Measurements from ENCODE around the gene FBN1. TPM values are rescaled to one million over a fixed set of nuclear protein-coding genes. Genes with fewer than 3 reads are reported as not detected.

FBN1 gene
- total RNA-seq, 1 donor from 2014 or later, result 78.8 TPM

GRCh38 chr15:48578965-48579364 is 66.5 kb downstream of the FBN1 start:
- H3K4me3 ChIP-seq, result no peak overlapping the region
- Mint-ChIP-seq H3K36me3 (no peaks in the 10 kb centered on the region), H3K4me1 (peaks cover 14% of the 10 kb centered on the region), H3K27ac (no peak overlapping the region), H3K27me3 (ENCODE audit: insufficient read depth, low read depth) (no peaks in the 10 kb centered on the region), H3K4me3 (no peak overlapping the region), H3K9me3 (no peaks in the 10 kb centered on the region)
- H3K9ac ChIP-seq, result no peak overlapping the region
- no peak overlapping the region for H3K27ac ChIP-seq
- H3F3A ChIP-seq (ENCODE audit: low read depth), result no peaks in the 10 kb centered on the region
- no peak overlapping the region for H2AFZ ChIP-seq (replicated peaks)
- no peak overlapping the region for H3K4me2 ChIP-seq
- no peaks in the 10 kb centered on the region for H4K20me1 ChIP-seq (ENCODE audit: low read depth)
- no peaks in the 10 kb centered on the region for H3K27me3 ChIP-seq
- no peaks in the 10 kb centered on the region for H3K79me2 ChIP-seq (ENCODE audit: low read depth)
- H3K36me3 ChIP-seq, result no peaks in the 10 kb centered on the region
- TF ChIP-seq EZH2 (IDR thresholded peaks at IDR 0.05) (no peak), EZH2phosphoT487 (IDR thresholded peaks at IDR 0.05) (no peak)
- peaks cover 8% of the 10 kb centered on the region for H3K4me1 ChIP-seq
- no peak for DNase-seq (ENCODE audit: low spot score)
- no peaks in the 10 kb centered on the region for H3K9me3 ChIP-seq (ENCODE audit: low read depth)

- Histone ChIP-seq H3K4me3 (no peak overlapping the region), H3K4me1 (peaks cover 17% of the 10 kb centered on the region), H3K9me3 (ENCODE audit: low read depth) (no peaks in the 10 kb centered on the region), H3K27ac (no peak overlapping the region), H2AFZ (replicated peaks) (no peak overlapping the region), H3F3A (ENCODE audit: low read depth) (no peaks in the 10 kb centered on the region), H3K79me2 (ENCODE audit: low read depth) (no peaks in the 10 kb centered on the region), H3K4me2 (no peak overlapping the region), H4K20me1 (ENCODE audit: low read depth) (no peaks in the 10 kb centered on the region), H3K27me3 (no peaks in the 10 kb centered on the region), H3K36me3 (no peaks in the 10 kb centered on the region), H3K9ac (no peak overlapping the region)
- Mint-ChIP-seq H3K4me1 (peaks cover 7% of the 10 kb centered on the region), H3K27me3 (ENCODE audit: insufficient read depth, low read depth) (no peaks in the 10 kb centered on the region), H3K4me3 (no peak overlapping the region), H3K9me3 (no peaks in the 10 kb centered on the region), H3K27ac (no peak overlapping the region), H3K36me3 (no peaks in the 10 kb centered on the region)
- no peak for DNase-seq (ENCODE audit: low spot score)
- no peak for TF ChIP-seq CTCF (IDR thresholded peaks at IDR 0.05)
- no peak for TF ChIP-seq EZH2 (IDR thresholded peaks at IDR 0.05)
- TF ChIP-seq EZH2phosphoT487 (IDR thresholded peaks at IDR 0.05), result no peak
These were observed 68.0 kb downstream of the FBN1 start for GRCh38 chr15:48577469-48577868.

GRCh38 chr15:48574187-48574586 is 71.3 kb downstream of the FBN1 start:
- Mint-ChIP-seq H3K36me3 (no peaks in the 10 kb centered on the region), H3K9me3 (no peaks in the 10 kb centered on the region), H3K27me3 (ENCODE audit: insufficient read depth, low read depth) (no peaks in the 10 kb centered on the region), H3K4me3 (no peak overlapping the region), H3K4me1 (no peaks in the 10 kb centered on the region), H3K27ac (no peak overlapping the region)
- no peak for DNase-seq (ENCODE audit: low spot score)
- H3K4me1 ChIP-seq, result peaks cover 21% of the 10 kb centered on the region
- H3K27me3 ChIP-seq, result no peaks in the 10 kb centered on the region
- H3K79me2 ChIP-seq (ENCODE audit: low read depth), result no peaks in the 10 kb centered on the region
- H3F3A ChIP-seq (ENCODE audit: low read depth), result no peaks in the 10 kb centered on the region
- H2AFZ ChIP-seq (replicated peaks), result no peak overlapping the region
- no peak overlapping the region for H3K4me3 ChIP-seq
- no peak overlapping the region for H3K4me2 ChIP-seq
- no peaks in the 10 kb centered on the region for H3K9me3 ChIP-seq (ENCODE audit: low read depth)
- no peak overlapping the region for H3K9ac ChIP-seq
- H4K20me1 ChIP-seq (ENCODE audit: low read depth), result no peaks in the 10 kb centered on the region
- H3K27ac ChIP-seq, result no peak overlapping the region
- H3K36me3 ChIP-seq, result no peaks in the 10 kb centered on the region
- TF ChIP-seq EZH2phosphoT487 (IDR thresholded peaks at IDR 0.05) (no peak), CTCF (IDR thresholded peaks at IDR 0.05) (no peak), EZH2 (IDR thresholded peaks at IDR 0.05) (no peak)

GRCh38 chr15:48573780-48574179 is 71.7 kb downstream of the FBN1 start:
- Mint-ChIP-seq H3K27ac (no peak overlapping the region), H3K36me3 (no peaks in the 10 kb centered on the region), H3K9me3 (peaks cover 3% of the 10 kb centered on the region), H3K27me3 (ENCODE audit: insufficient read depth, low read depth) (no peaks in the 10 kb centered on the region), H3K4me1 (no peaks in the 10 kb centered on the region), H3K4me3 (no peak overlapping the region)
- no peaks in the 10 kb centered on the region for H4K20me1 ChIP-seq (ENCODE audit: low read depth)
- H3F3A ChIP-seq (ENCODE audit: low read depth), result no peaks in the 10 kb centered on the region
- H3K27me3 ChIP-seq, result no peaks in the 10 kb centered on the region
- H3K9ac ChIP-seq, result no peak overlapping the region
- no peak overlapping the region for H3K4me3 ChIP-seq
- no peak overlapping the region for H3K27ac ChIP-seq
- no peak overlapping the region for H2AFZ ChIP-seq (replicated peaks)
- no peaks in the 10 kb centered on the region for H3K36me3 ChIP-seq
- peaks cover 21% of the 10 kb centered on the region for H3K4me1 ChIP-seq
- H3K9me3 ChIP-seq (ENCODE audit: low read depth), result no peaks in the 10 kb centered on the region
- no peaks in the 10 kb centered on the region for H3K79me2 ChIP-seq (ENCODE audit: low read depth)
- DNase-seq (ENCODE audit: low spot score), result no peak
- H3K4me2 ChIP-seq, result no peak overlapping the region
- TF ChIP-seq EZH2phosphoT487 (IDR thresholded peaks at IDR 0.05) (no peak), EZH2 (IDR thresholded peaks at IDR 0.05) (no peak), CTCF (IDR thresholded peaks at IDR 0.05) (no peak)

Data from neural progenitor cell (in vitro differentiated cells).